Measurements from ENCODE around the gene TERB1.

TERB1 gene

DNA sequence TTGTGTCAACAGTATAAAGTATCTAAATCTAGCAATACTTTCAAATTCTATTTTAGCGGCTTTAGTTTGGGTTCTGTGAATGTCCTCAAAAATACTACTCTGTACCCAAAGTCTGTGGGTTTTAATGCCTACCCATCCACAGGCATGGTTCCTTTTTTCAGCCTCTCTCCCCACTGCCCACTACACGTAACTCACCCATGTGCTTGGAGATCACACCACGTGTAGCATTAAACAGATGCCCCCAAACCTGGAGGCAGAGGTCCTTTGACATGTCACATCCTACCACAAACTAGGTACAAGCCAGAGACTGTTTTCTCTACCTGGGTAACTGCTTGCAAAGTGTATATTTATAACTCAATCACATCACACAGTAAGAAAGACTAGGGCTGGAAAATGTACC lies 55.3 kb downstream of the TERB1 start:
- no peak for DNase-seq

DNA sequence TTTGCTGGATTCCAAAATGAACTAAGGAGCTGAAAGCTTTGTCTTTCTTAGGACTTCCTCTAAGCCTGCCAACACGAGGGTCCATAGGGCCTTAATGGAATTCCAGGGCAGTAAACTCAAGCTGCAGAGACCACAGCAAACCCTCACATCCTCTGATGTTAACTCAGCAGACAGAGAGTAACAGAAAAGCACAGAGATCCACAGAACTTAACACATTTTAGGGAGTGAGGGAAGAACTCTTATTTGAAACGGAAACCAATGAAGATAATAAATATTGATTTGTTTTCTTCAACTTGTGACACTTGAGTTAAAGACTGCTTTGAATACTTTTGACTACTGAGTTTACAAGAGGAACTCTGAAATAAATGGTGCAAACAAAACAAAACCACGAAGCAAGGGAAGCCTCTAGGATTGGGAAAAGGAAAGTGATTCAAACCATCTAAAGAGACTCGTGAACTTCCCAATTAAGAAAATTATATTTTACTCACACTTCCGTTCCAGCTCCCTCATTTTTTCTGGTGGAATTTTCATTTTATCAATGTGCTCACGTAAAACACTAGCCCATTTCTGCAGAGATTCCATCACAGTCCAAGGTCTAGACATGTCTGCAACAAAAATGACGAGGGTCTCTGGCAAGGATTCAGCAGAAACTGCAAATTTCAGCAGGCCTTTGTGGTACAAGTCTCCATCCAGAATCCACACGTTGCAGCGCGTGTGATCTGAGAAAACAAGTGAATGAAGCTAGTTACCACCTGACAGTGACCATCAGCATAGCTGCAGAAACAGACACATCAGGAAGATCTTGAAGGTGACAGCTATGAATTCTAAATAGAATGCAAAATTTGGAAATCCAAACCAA lies 59.2 kb downstream of the TERB1 start:
- DNase-seq = no peak

DNA sequence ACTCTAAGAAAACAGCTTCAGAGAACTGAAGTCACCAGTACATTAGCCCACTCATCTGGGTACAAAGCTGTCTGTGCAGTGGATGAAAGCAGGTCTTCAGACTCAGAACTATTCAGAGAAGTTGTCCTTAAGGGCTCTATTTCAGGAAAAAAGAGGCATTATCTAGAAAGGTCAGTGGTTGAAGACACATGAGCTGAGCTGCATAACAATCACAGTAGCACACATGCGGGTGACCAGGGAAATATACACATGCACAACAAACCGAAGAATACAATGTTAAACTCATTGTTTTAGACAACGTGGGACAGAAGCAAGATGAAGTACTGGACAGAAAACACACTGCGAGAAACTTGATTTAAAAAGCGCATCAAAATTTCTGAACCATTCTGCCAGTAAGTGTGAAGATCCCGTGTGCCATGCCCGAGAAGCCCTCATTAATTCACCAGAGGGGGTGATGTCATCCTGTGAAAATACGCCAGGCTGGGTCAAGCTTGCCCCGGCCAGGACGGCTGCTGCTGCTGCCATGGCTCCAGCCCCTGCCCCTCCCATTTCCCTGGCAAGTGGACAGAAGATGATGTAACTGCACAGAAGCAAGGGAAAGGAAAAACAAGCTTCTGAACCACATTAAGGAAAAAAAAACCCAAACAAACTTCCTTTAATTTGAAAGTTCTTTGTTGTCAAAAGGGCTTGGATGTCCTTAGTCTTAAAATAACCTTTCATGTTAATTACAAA lies 60.0 kb downstream of the TERB1 start:
- peak; percentile 85 for DNase-seq

DNA sequence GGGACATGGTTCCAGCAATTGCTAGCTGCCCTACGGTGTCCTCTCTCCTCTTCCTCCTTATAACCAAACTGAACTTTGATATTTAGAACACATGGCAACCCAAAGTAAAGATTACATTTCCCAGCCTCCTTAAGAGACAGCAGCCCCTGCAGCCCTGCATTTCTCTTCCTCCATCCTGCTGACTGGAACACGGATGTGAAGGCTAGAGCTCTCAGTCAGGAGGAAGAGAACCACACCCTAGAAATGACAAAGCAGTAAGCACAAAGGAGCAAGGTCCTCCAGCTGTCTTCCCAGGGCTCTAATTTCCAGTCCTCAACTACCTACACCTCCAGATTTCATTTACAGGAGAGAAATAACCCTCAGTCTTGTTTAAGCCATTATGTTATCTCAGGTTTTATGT lies 60.9 kb downstream of the TERB1 start:
- DNase-seq = peak; percentile 20

DNA sequence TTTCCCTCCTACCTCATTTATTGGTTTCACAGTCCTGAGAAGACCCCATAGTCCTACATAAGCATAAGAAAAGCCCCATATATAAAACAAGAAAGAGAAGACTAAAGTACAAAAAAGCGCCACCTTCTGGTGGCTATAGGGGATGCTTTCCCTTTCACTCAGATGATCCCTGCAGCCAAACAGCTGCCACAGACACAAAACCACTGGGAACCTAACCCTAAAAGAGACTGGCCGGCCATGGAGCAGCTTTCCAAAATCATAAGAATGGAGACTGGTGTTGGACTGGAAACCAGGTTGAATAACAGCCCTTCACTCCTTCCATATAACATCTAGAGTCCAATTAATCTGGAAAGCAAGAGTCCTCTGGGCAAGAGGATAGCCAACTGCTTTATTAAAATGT lies 61.4 kb downstream of the TERB1 start:
- DNase-seq = peak; percentile 51

DNA sequence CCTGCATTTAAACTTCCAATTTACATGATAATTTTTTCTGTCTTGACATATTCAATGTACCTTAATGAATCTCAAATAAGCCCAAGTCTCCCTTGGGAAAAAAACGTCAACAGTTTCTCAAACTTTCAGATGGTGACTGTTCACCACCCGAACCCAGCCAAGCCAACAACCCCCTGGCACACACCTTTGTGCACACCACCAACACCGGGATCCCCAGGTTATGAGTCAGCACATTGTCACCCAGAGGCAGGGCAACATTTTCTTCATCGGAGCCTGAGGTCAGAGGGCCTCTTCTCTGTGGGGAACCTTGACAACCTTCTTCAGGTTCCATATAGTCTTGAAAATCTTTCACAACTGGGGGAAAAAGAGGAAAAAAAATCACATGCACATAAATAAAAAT lies 65.5 kb downstream of the TERB1 start:
- DNase-seq = no peak

DNA sequence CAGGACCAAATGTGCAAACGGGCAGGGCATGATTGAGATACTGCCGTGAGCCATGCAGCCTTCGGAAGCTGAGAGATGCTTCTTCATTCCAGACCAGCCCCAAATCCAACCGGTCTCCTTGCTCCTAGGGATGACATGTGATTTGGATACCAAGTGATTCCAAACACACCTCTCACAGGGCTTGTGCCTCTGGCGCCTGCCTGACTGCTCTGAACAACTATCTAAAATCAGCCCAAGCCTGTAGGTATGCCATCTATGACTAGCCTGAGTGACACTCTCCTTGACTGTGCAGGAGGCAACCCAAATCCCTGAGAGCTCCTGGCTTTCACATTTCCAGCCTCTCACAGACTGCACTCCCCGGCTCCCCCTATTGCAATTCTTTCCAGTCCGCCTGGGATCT lies 70.3 kb downstream of the TERB1 start:
- DNase-seq = no peak

DNA sequence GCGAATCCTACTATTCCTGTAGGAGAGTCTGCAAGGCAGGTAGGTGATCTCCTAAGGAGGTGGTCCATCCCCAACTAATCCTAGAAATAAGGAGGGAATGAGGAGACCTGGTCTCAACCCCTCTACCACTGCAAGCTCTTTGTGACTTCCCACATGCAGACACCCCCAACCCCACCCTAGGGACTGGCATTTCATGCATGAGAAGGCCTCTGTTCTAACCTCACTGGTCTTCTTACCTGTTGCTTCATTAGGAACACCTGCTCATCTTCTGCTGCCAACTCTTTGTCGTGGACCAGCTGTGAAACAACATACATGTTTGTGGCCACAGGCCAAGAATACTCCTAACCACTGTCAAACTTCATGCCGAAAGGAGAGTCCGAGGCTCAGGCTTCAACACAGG lies 72.6 kb downstream of the TERB1 start:
- DNase-seq = no peak

DNA sequence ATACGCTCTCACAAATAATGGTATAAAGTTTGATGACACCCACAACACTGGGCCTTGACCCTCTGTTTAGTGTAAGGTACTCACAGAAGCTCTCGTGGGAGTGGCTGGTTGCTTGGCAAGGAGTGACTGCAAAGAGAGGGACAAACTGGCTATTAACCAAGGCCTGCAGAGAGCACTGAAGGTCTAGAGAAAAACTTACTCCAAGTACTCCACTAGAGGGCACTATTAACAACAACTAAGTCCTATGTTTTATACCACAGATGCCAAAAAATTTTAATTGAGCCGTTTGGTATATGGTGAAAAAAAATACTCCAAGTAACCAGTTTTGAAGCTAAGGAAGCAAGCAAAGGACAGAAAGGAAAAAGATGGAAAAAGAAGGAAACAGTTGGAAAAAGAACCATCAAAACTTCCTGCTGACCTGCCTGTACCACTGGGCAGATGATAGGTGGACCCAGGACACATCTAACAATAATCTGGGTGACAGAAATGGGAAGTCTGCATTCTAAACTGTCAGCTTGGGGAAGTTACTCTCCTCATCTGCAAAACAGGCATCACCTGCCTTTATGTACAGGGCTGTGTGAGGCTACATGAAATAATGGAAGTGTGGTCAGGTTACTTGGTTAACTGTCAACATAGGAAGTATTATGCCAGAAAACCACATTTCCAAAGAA lies 73.1 kb downstream of the TERB1 start:
- peak; percentile 72 for DNase-seq

DNA sequence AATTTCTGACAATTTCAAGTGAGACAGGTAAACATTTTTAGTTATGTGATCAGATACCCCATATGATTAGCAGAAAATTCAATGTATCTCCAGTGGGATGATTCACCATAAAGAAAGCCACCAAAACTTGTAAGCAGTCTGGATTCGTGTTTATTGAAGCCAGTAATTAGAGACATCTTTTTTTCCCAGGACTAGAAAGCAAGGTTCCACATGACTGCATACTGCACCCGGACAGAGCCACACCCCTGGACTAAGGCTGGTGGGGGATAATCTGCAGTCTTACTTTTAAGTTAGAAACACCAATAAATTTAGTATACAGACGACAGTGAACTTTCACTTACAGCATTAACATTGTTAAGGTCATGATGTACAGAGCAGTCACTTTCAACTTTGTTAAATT lies 80.6 kb downstream of the TERB1 start:
- no peak for DNase-seq

DNA sequence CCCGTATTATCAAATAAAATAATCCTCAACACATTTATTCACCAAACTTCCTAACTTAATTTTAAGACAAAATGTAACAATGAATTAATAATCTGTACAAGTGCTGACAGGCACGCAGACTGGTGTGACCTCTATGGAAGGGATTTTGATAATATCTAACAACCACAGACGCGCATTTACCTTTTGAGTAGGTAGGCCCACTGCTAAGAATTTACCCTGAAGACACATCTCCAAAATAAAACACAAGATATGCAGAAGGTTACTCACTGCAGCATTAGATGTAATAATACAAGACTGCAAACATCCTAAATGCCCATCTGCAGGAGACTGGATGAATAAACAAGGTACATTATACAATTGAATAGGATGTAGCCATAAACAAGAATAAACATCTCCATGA lies 82.1 kb downstream of the TERB1 start:
- no peak for DNase-seq

DNA sequence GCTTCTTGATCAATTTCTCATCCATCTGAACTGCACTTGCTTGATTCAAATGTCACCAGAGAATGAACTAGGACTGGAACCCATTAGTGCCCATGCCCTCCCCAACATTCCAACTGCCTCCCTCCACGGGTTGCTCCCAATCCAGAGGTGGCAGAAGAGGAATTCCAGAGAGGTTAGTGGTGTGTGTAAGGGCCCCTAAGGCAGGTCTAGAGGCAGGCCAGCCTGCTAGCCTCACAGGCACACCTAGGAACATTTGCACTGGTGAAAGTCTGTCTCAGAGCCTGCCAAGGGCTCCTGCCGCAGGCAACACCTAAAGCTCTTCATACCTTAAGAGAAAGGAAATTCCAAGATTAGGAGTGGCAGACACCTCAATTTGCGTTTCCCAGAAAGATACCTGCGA lies 83.6 kb downstream of the TERB1 start:
- no peak for DNase-seq

DNA sequence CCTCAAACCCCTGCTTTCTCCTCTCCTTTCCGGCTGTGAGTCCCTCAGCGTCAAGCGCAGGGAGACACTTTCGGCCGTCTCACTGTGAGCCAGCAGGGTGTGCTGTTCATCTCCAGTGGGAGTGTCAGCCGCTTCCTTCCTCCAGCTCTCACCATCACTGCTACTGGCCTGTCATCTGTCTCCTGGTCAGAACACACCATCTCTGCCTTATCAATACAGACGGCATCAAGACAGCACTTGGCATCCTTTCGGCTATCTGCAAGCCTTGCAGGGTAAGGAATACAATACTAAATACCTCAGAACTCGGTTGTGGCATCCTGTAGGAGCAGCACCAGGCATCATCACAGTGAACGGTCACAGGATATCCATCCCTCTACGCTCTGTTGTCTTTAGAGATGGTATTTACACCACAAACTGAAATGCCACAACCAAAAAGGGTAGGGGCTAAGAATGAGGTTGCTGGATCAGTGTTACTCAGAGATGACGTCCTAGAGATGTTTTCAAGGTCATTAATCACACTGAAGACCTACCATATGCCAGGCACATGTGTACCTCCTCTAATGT lies 84.2 kb downstream of the TERB1 start:
- peak; percentile 39 for DNase-seq

DNA sequence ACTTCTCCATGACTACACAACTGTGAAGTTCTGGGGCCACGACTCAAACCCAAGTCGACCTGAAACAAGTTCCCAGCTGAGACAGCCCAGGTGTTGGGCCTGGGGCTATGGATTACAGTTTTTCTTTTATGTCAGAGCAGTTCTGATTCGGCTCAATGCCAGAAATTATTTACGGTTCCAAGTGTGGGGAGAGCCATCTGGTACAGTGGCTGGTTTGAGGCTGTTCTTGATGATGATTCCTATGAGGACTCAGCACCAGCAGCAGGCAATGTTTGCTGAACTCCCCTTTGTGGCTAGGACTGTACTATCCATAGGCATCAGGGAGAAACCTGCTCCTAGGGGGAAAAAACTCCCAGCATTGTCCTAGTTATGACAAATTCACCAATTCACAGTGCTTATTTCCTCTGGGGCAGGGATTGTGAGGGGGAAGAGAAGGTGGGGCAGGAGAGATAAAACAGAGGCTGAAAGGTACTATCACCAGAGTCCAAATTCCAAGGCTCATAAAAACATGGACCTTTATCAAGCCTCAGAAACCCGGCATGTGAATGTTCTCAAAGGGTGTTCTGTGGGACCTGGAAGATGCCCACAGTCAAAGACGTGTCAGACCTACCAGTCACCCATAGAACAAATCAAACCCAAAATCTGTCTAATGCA lies 86.6 kb downstream of the TERB1 start:
- peak; percentile 32 for DNase-seq

DNA sequence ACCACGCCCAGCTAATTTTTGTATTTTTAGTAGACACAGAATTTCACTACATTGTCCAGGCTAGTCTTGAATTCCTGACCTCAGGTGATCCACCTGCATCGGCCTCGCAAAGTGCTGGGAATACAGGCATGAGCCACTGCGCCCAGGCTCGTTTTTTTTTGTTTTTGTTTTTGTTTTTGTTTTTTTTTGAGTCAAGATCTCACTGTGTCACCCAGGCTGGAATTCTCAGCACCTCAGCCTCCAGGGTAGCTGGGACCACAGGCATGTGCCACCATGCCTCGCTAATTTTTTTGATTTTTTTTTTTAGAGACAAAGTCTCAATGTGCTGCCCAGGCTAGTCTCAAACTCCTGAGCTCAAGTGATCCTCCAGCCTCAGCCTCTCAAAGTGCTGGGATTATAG lies 87.3 kb downstream of the TERB1 start:
- DNase-seq = no peak

DNA sequence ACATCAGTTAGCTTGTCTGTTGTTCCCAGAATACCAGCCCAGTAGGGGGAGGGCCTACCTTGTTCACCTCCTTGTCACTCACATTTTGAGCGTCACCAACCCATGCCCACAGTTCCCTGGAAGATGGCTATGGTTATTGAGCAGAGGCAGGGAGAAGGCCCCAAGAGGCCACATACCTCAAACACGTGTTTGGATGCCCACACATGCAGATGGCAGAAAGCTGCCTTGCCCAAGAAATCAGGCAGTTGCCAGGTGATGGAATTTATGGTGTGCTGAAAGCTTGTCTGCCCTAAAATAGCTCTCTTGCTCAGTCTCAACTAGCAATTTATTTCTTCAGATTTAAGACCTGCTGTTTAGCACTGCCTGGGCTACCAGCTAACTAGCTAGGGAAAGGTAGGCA lies 88.3 kb downstream of the TERB1 start:
- no peak for DNase-seq

DNA sequence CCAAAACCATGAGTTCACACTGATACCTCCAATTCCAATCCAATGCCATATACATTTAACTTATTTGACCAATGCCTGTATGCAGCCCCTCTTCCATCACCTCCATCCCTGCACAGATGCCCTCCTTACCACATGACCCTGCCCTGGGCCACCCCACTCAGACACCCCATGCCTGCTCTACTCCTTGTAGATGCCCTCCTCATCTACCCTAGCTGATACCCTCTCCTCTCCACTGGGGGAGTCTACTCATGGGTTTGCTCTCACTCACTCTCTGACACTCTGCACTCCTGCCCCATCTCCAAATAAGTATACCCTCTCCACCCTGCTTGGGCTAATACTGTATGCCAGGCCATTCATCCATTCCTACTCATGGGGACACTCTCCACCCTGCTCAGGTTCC lies 88.9 kb downstream of the TERB1 start:
- DNase-seq = no peak

DNA sequence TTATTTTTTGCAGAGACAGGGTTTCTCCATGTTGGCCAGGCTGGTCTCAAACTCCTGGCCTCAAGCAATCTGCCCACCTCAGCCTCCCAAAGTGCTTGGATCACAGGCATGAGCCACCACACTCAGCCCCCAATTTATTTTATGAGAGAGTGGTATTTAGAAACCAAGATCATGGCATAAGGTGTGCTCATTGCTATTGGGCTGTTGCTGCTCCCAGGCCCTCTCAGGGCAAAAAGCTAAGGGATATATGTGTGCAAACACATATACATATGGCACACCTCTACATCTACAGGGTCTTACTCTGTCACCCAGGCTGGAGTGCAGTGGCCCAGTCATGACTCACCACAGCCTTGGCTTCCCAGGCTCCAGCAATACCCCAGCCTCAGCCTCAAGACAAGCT lies 89.8 kb downstream of the TERB1 start:
- DNase-seq = no peak

DNA sequence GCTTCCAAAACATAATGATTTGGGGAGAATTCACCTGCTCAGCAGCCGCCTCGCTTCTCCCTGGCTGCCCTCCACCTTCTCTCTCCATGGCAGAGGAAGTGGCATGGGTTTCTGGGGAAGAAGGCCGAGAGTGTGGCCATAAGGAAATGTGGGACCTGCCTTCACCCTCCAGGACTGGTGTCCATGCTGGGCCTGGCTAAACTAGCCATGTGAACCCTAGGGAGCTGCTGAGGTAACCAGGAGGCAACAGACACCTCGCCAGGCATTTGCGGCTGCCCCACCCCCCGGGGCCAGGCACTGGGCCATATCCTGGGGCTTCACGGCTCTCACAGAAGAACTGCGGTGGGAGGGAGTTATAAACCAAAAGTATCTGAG lies 94.9 kb downstream of the TERB1 start:
- no peak for DNase-seq

DNA sequence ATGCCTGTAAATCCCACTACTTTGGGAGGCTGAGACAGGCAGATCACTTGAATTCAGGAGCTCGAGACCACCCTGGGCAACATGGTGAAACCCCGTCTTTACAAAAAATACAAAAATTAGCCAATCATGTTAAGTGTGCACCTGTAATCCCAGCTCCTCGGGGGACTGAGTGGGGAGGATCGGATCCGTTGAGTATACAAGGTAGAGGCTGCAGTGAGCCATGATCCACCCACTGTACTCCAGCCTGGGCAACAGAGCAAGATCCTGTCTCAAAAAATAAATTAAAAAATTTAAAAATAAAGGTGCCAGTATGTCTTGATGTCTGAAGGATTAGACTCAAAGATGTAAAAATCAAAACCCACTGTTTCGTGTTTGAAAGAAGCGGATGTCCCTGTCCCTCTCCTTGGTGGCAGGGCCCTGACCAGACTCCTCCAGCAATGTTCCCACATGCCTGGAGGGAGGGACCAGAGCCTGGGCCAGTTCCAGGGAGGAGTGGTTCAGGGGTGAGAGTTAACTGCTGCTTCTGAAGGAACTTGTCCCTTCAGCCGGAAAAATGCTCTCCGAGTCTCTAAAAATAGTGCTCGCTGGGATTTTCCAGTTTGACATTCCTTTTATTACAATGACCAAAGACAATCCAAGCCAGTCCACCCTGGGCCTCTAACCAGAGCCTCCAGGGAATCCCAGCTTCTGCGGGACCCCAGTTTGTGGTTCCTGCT lies 95.4 kb downstream of the TERB1 start:
- DNase-seq = no peak
